Hypothalamus (tissue), 51 donors: ENCODE data around the gene NEUROD2.
"Not testable (repeated sequence)": the region's sequence is repeated elsewhere in the genome, so short reads cannot be mapped to it uniquely, and the experiment has no call there.

Source experiments
- DNase-seq, 51 donors: peaks; one replicate each; lab custom pipeline; 2025; lab: John Stamatoyannopoulos, UW

NEUROD2 gene

GRCh38 chr17:39591958-39592954 is 15.5 kb downstream of the NEUROD2 start:
- DNase-seq = peak in 1 of 51 donors; percentile 62

- DNase-seq = not testable (repeated sequence)
Observed at GRCh38 chr17:39590180-39590579, 17.5 kb downstream of the NEUROD2 start.

- no peak for DNase-seq
Observed at GRCh38 chr17:39582658-39583057, 25.1 kb downstream of the NEUROD2 start.

GRCh38 chr17:39581759-39582085 is 26.0 kb downstream of the NEUROD2 start:
- no peak for DNase-seq

- DNase-seq = no peak
Observed at GRCh38 chr17:39581071-39581758, 26.5 kb downstream of the NEUROD2 start.

- DNase-seq = no peak
Observed at GRCh38 chr17:39580082-39580468, 27.6 kb downstream of the NEUROD2 start.

- DNase-seq = no peak
Observed at GRCh38 chr17:39579318-39580081, 28.2 kb downstream of the NEUROD2 start.

GRCh38 chr17:39578272-39578671 is 29.4 kb downstream of the NEUROD2 start:
- no peak for DNase-seq

GRCh38 chr17:39576187-39576586 is 31.5 kb downstream of the NEUROD2 start:
- peak in 15 of 51 donors; percentile 7 to 38 (median 21) for DNase-seq

- peak in 32 of 51 donors; percentile 16 to 73 (median 54) for DNase-seq
Observed at GRCh38 chr17:39573447-39574298, 34.0 kb downstream of the NEUROD2 start.

- DNase-seq = no peak
Observed at GRCh38 chr17:39572121-39572520, 35.6 kb downstream of the NEUROD2 start.

GRCh38 chr17:39569126-39569525 is 38.6 kb downstream of the NEUROD2 start:
- DNase-seq = no peak

GRCh38 chr17:39568702-39569101 is 39.0 kb downstream of the NEUROD2 start:
- peak in 4 of 51 donors; percentile 3 to 27 (median 19) for DNase-seq

GRCh38 chr17:39566094-39566850 is 41.4 kb downstream of the NEUROD2 start:
- DNase-seq = no peak

- DNase-seq = peak in 6 of 51 donors; percentile 4 to 74 (median 16)
Observed at GRCh38 chr17:39564211-39564848, 43.4 kb downstream of the NEUROD2 start.

GRCh38 chr17:39563476-39563875 is 44.2 kb downstream of the NEUROD2 start:
- peak in 14 of 51 donors; percentile 5 to 44 (median 22) for DNase-seq

GRCh38 chr17:39562976-39563375 is 44.7 kb downstream of the NEUROD2 start:
- DNase-seq = peak in 1 of 51 donors; percentile 44

GRCh38 chr17:39562395-39562794 is 45.3 kb downstream of the NEUROD2 start:
- DNase-seq = no peak

GRCh38 chr17:39556423-39556822 is 51.3 kb downstream of the NEUROD2 start:
- no peak for DNase-seq
